Left colon (tissue), 2 donors: ENCODE data around the gene APBB1IP. TPM values are rescaled to one million over a fixed set of nuclear protein-coding genes. Genes with fewer than 3 reads are reported as not detected.
"Not testable (repeated sequence)": the region's sequence is repeated elsewhere in the genome, so short reads cannot be mapped to it uniquely, and the experiment has no call there.

Source experiments
- ATAC-seq: fragments of 200-7000 bp; cut with Tn5 transposase; one replicate; pipeline ENCODE4 v1.9.1; 2020; ENCODE audit warnings: mild to moderate bottlenecking, moderate library complexity
- DNase-seq, 2 donors: peaks; one replicate each; pipeline ENCODE4 v3.0.0-alpha.2; 2020
- intact Hi-C, 2 donors: fragments of 100-400 bp; cut with DNase I in 1 of 2; cut with micrococcal nuclease in 1 of 2; formaldehyde crosslinking; loops; one replicate each; pipeline versions ENCODE4 v1.11.2 to v1.14.0; 2022; cut with DNase I, micrococcal nuclease
- total RNA-seq, 2 donors: library from RNA; stranded (reverse); fragmentation: NEBNext Ultra II Directional; extraction: Animal tissue kit (Norgen Biotek cat#: 25700); gene quantifications; one replicate each; pipeline ENCODE4 v1.2.1, GENCODE V29; 2021
- donor health status: DM: no; HTN: no; CAD: no.
- donor health status: DM: yes; HTN: yes; CAD: no.

APBB1IP gene
- total RNA-seq, 2 donors from 2014 or later: 2.0 to 4.6 TPM

GRCh38 chr10:26439406-26440087, 1.4 kb downstream of the APBB1IP start:
- intact Hi-C loops: no loop called here
- DNase-seq: no peak
- ATAC-seq: no peak

GRCh38 chr10:26440088-26440470, 1.9 kb downstream of the APBB1IP start:
- ATAC-seq: no peak
- intact Hi-C loops: no loop called here

DNA sequence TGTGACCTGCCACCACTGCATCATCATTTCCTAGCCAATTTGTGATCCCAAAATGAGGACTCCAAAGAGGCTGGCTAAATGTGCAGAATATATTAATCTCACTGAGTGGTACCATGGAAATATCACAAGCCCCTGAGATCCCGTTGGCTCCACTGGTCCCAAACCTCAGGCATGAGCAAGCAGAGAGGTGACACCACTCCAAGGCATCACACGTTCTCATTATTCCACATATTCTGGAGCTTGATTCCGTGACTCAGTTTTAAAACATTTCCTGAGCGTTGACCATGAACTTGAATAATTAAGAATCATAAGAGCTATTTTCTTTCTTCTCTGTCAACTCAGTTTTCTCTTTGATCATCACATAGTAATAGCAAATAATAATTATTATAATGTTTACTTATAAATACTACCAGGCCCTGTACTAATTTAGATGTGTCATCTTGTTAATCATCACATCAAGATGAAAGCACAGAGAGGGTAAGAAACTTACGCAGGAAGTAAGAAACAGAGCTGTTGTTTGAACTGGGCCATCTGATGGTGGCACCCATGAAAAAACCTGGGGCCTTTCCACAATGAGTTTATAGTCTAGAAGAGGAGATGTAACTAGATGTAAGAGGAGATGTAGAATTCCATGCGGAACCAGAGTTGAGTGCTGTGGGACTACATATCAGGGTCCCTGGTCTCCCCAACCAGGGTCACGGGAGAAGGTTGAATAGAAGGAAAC, 3.5 kb downstream of the APBB1IP start:
- intact Hi-C loops: no loop called here
- no peak for ATAC-seq
- DNase-seq: no peak

More at GRCh38 chr10:26440088-26440470, 1.9 kb downstream of the APBB1IP start:
- no peak for DNase-seq

DNA sequence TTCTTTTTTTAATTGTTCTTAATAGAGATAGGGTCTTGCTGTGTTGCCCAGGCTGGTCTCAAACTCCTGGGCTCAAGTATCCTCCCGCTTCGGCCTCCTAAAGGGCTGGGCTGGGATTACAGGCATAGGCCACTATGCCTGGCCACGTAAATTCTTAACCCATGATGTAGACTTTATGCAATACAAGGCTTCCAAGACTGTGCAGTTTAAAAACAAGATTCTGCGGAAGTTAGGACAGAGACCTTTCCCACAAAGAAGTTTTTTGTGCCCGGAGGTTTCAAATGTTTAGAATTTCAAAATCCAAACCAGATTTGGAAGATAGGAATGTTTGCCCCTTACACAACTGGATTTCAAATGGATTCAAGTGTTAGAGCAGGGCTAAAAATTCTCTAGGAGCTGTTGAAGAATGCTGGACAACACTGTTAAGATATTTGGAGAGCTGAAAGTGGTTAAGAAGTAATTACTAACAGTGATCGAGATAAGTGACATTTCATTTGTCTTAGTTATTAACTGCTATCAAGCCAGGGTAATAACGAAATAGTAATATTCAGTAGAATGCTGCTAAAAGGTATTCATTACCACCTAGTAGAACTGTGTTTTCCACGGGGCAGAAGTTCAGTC, 7.4 kb downstream of the APBB1IP start:
- ATAC-seq: no peak
- DNase-seq: no peak
- intact Hi-C loops: no loop called here

DNA sequence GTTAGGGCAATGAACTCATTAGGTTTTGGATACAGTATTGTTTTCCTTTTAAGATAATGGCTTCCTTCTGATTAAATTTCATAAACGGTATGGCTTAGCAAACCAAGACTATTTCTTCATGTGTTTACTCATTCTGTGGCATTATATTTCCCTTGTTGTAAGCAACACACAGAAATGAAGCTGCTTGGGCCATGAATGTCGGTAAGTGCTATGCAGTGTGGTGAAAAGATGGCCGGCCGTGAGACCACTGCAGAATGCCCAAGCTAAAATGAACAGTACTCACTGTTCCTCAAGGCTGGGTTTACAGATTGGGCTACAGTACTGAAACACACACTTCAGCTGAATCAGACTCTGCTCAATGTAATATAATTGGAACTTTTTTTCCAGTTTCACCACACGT, 8.1 kb downstream of the APBB1IP start:
- ATAC-seq: no peak
- intact Hi-C loops: no loop called here

GRCh38 chr10:26448292-26448691, 10.2 kb downstream of the APBB1IP start:
- DNase-seq: no peak
- no peak for ATAC-seq
- intact Hi-C loops: no loop called here

More for the DNA sequence above, 8.1 kb downstream of the APBB1IP start:
- no peak for DNase-seq

DNA sequence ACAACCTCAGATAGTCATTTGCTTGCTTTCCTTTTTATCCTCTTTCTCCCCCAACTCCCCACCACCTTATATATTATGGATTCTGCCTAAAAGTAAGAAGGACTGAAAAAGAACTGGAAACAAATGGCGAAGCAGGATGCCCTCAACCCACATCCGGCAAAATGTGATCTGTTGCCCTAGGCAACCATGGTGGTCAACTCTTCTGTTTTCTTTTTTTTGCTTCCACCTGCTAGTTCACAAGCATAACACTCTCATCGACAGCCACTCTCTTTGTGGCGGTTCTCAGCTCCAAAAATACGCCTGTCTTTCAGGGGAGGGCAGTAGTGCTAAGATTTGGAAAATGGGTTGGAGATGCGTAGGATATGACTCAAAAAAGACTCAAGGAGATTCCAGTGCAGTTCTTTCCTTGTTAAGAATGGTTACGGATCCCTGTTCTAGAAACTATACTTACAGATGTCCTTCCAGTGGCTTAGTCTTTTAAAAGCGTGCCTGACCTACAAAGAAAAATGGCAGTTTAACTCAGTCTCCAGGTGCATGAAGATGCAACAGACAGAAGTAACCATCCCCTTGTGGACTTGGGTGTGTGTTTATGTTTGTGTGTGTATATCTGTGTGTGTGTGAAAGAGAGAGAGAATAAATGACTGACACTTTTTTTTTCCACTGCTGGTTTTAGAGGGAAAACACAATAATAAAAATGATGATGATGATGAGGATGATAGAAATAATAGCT, 10.7 kb downstream of the APBB1IP start:
- no peak for ATAC-seq
- peak; percentile 28 to 32 for DNase-seq
- intact Hi-C loops: no loop called here

GRCh38 chr10:26449726-26450125, 11.6 kb downstream of the APBB1IP start:
- intact Hi-C loops: no loop called here
- DNase-seq: no peak
- no peak for ATAC-seq

DNA sequence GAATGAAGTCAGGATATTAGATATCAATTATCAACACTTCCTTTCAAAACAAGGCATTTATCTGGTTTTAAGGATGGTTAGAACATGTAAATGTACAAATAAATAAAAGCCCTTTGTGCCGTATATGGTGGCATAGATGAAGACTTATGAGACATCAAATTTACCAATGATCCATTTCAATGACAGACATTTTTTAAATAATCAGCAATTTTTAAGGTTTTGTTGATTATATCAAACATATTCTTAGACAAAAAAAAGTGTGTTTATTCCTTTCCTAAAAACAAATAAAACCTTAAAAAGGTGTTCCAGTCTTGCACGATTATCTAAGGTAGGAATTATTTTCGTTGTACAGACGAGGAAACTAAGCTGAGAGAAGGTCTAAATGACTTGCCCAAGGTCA, 13.8 kb downstream of the APBB1IP start:
- DNase-seq (no peak), ATAC-seq (no peak)
- intact Hi-C loops: no loop called here

DNA sequence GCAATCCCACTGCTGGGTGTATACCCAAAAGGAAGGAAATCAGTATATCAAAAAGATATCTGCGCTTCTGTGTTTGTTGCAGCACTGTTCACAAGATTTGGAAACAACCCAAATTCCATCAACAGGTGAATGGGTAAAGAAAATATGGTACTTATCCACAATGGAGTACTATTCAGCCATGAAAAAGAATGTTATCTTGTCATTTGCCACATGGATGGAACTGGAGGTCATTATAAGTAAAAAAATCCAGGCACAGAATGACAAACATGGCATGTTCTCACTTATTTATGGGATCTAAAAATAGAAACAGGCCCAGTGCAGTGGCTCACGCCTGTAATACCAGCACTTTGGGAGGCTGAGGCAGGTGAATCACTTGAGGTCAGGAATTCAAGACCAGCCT, 15.7 kb downstream of the APBB1IP start:
- DNase-seq (no peak), ATAC-seq (no peak)
- intact Hi-C loops: no loop called here

DNA sequence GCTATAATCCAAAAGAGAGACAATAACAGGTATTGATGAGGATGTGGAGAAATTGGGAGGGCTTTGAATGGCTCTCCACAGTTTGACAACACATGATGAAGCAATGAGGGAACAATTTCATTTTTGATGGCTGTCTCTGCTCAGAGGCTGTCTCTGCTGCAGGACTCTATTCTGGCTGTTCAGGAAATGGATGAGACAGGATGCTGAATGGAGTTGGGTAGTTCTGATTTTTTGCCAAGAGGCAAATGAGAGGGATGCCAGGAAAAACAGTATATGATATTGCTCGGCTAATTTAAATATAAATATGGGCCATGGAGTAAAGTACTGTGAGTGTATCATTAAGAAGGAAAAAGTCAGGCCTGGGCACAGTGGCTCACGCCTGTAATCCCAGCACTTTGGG, 16.8 kb downstream of the APBB1IP start:
- no peak for ATAC-seq

DNA sequence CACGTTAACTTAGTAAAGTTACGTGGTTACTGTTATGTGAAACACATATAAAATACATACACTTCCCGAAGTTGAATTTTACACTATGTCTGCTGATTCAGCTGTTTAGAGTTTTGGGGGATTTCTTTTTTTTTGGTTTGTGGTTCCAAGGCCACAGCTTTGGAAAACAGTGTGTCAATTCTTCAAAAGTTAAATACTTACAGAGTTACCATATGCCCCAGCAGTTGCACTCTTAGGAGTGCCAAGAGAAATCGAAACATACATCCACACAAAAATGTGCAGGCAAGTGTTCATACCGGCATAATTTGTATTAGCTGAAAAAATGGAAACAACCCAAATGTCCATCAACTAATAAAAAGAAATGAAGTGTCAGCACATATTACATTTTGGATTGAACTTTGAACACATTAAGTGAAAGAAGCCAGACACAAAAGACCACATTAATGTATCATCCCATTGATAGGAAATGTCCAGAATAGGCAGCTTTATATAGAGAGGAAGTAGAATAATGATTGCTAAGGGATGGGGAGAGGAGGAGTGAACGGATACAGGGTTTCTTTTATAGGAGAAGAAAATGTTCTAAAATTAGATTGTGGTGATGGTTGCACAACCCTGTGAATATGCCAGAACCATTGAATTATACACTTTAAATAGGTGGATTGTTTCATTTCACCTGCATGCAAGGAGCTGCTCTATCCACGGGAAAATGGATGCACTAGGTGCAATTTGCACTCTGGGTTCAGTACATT, 17.6 kb downstream of the APBB1IP start:
- ATAC-seq: no peak
- no peak for DNase-seq
- intact Hi-C loops: no loop called here

More for the DNA sequence above, 16.8 kb downstream of the APBB1IP start:
- intact Hi-C loops: no loop called here
- no peak for DNase-seq

DNA sequence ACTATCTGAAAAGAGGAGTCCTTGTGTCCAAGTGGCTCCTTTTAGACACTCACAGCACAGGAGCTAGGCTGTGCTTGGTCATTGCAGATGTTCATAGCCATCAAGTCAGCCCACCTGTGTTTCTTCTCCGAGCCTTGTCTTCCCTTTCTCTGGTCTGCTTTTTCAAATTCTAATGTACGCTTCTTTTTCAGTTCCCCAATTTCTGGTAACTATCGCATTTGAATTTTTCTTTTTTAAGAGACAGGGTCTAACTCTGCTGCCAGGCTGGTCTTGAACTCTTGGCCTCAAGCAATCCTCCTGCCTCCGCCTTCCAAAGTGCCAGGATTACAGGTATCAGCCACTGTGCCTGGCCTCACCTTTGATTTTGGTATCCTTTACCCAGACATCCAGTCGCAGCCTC, 18.9 kb downstream of the APBB1IP start:
- DNase-seq (no peak), ATAC-seq (no peak)
- intact Hi-C loops: no loop called here

GRCh38 chr10:26460736-26461135, 22.6 kb downstream of the APBB1IP start:
- intact Hi-C loops: no loop called here
- ATAC-seq (no peak), DNase-seq (no peak)

GRCh38 chr10:26463986-26464385, 25.8 kb downstream of the APBB1IP start:
- no peak for DNase-seq
- intact Hi-C loops: no loop called here
- no peak for ATAC-seq

DNA sequence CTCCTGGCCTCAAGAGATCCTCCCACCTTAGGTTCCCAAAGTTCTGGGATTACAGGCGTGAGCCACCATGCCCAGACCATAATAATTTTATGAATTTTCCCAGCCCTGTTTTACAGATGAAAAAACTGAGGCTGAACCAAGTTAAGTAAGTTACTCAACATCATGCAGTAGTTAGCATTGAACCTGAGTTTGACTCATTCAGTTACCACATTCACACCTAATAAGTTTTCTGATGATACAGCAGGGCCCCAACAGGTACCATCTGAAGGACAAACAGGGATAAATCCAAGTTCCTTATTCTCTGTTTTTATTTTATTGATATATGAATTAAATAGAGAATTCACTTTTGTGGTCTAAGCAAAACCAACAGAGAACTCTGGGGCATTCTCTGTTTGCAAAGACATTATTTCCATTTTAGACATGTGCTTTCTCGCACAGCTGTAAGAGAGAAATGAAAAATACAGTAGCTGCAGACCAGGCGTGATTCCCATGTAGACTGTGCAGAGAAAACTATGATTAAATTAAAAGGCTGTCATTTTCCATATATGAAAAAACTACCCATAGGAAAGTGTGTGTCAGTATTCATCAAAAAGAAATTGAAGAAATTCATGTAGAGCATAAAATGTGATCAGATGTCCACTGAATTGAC, 26.6 kb downstream of the APBB1IP start:
- ATAC-seq (no peak), DNase-seq (no peak)
- intact Hi-C loops: no loop called here

- ATAC-seq, intact Hi-C loops, DNase-seq: not testable (repeated sequence)
Observed at GRCh38 chr10:26466531-26466930, 28.4 kb downstream of the APBB1IP start.

- no peak for DNase-seq
- ATAC-seq: no peak
- intact Hi-C loops: no loop called here
Observed at GRCh38 chr10:26467639-26468038, 29.5 kb downstream of the APBB1IP start.
